GM21515 (cell line): ENCODE results near the gene ASTN1.
A peak's percentile ranks its signal among the peaks of the same experiment; 100 is the strongest.

ENCODE experiments used
- ATAC-seq: cut with Tn5 transposase; IDR thresholded peaks from one replicate; pipeline ENCODE4 v1.9.1; 2021; ENCODE audit not compliant: unreplicated experiment

The ASTN1 gene

DNA sequence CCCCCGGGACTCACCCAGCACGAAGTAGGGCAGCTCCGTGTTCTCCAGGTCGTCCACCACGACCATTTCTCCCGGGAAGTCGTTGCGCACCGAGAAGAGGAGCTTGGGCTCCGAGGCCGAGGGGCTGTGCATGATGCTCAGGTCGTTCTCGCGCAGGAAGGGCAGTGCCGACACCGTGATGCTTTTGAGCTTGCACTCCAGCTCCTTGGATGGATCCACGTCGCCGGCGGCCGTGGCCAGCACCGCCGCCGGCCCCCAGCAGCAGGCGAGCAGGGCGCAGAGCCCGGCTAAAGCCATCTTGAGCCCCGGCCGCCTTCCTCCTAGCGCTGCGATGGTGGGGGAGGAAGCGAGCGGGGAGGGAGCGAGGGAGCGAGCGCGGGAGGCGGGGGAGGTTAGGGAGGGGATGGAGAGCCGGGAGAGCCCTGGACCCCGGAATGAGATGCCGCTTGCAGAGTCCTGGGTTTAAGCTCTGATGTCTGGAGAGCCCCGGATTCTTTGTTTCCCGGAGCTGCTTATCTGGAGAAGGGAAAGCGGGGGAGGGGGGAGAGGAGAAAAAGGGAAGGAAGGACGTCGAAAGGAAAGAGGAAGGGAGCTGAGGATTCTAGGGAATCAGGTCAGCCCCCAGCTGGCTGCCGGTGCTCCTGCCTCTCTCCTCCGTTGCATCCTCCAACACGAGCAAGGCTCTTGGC, at the start of gene ASTN1:
ASTN1 (minus strand) TSS at position 333 of the 689 bp plus-strand sequence; CDS start at position 297, 36 bp downstream.
- ATAC-seq = no peak

DNA sequence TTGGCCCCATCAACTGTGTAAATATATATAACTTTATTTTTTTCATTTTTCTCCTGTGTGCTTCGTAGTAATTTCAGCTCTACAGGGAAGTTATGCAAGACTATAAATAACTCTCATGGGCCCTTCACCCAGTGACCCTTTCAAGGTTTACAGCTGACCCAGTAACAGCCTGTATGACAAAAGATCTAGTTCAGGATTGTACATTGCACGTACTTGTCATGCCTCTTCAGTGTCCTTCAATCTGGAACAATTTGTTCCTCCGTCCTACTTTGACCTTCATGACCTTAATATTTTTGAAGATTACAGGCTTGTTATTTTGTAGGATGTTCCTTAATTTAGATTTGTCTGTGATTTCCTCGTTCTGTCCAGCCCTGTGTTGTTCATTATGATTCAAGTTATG, 46.7 kb upstream of the ASTN1 start:
- ATAC-seq = no peak

DNA sequence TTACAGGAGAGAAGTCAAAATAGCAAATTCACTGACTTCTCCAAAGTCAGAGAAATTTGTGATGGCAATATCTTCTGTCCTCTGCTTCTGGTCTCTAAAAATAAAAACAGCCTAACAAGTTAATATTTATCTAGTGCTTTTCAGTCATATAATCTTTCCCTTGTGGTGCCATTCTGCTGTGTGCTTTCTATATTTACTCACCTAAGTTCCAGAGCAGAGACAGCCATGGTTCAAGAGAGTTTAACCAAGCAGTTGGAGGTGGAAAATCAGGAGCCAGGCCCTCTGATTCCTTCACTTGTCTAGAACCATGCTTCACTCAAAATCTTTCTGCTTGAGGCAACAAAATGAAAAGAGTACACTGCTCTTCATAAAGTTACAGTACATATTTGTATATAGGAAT, 45.6 kb upstream of the ASTN1 start:
- no peak for ATAC-seq

DNA sequence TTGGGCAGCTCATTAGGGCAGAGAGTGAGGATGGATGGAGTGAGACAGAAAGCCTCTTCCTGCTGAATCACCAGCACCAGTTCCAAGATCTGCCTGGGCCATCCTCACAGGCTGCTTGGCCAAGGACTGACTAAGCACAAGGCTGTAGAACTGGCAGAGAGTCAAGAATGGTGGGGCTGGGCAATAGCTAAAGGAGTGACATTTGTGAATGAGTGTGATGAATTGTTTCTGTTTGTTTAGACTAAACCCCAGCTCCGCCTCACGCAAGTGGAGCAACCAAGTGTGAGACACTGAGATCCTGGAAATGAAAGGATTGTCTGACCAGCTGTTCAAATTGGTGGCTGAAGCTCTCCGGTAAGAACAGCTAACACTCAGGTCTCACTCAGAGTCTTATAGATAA, 44.8 kb upstream of the ASTN1 start:
- ATAC-seq = no peak

DNA sequence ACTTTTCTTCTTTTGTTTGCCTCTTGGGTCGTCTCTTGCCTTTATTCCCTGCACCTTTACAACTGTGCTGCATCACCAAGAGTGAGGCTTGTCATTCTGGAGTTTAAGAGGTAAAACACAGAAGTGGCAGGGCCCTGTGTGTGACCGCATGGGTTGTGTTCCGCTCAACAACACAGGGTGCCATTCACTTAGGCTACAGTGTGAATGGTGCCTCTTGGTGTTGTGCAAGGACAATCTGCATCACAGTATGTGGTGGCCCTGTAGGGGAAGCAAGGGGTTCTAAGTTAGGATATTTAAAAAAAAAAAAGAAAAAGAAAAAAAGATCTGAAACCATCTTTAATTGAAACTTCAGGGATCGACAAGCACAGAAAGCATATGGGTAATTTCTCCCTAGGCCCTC, 44.4 kb upstream of the ASTN1 start:
- no peak for ATAC-seq

DNA sequence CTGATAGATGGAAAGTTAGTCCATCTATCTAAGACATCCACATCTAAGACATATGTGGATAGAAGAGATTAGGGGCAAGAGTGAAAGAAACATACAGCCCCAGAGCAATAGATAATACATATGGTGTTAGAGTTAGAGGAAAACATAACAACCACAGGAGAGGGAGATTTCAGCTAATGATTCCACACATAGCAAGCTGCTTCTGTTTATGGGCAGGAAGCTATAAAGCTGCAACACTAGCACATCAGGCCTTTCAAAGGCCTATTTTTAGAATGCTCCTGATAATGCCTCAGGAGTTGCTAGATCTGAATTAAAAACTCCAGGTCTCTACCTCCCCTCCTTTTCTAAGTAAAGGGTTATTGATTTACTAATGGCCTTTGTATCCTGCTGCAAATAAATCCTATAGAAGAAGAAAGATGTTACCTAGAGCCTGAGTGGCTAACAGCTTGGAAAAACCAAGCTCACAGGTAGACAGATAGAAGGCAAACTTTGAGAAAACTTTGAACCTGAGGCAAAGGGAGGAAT, 42.4 kb upstream of the ASTN1 start:
- ATAC-seq = no peak

DNA sequence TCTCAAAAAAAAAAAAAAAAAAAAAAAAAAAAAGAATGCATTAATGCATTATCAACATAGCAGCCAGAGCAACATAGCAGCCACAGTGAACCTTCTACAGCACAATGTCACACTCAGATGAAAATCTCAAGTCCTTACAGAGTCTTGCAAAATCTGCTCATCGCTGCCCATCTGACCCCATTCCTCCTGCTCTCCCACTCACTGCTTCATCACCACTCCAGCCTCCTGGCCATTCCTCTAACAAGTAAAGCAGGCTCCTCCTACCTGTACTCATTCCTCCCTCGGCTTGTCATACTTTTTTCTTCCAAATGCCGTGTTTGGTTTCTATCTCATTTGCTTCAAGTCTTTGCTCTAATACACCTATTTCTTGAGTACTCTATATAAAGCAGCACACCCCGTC, 35.8 kb upstream of the ASTN1 start:
- ATAC-seq = no peak

DNA sequence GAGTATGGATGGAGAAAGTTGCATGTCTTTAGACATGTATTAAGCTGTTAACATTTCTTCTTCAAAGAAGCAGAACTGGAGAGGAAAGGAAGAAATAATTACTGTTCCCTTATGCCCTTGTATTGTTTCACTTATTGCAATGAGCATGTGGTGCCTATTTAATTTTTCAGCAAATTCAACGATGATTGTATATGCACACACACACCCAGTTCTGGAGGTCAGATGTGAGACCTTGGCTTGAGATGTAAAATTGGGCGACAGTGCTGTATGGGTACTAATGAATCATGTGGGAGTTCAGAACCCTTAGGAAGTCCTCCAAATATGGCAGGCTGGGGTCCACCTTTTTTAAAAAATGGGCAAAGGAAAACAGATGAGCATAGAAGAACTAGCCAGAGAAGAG, 33.7 kb upstream of the ASTN1 start:
- no peak for ATAC-seq

DNA sequence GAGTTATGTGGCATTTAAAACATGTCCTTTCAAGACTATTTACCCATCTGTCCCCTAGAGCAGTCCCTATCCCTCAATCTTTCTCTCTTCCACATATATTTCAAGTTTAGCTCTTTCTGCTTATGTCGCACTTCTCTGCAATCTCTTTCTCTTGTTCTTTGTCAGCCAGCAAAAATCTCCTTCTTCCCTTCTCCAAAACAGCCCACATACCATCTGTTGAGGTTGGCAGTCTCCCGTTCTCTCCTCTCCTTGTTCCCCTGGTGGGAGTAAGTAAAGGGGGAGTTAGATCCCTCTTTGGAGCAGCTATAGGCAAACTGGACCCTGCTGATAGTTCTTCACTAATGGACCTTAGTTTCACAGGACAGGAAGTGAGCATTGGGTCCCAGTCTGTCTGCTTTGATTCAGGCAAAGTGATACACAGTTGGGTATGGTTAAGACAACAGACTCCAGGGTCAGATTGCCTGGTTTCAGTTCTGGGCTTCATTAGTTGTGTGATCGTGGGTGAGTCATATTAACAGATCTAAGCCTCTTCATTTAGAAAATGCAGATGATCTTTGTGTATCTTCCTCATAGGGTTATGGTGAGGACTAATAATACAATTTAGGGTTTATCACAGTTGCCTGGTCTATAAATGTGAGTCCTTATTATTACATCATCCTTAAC, 25.9 kb upstream of the ASTN1 start:
- ATAC-seq = no peak

DNA sequence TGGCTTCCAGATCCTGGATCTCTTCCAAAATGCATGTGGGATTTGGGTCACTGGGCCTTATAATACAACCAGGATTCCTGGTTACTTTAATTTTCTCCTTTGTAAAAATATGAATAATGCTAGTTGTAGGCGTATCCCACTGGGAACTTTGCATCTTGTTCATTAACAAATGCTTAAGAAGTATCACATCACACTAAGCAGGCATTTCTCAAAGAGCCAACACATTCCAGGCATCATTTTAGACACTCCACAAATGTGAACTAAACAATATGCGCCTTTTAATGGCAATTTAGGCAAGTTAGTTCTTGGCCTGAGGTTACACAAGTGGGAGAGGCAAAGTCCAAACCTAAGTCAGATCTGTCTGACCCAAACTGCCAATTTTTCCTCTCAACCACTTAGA, 22.1 kb upstream of the ASTN1 start:
- ATAC-seq = no peak

DNA sequence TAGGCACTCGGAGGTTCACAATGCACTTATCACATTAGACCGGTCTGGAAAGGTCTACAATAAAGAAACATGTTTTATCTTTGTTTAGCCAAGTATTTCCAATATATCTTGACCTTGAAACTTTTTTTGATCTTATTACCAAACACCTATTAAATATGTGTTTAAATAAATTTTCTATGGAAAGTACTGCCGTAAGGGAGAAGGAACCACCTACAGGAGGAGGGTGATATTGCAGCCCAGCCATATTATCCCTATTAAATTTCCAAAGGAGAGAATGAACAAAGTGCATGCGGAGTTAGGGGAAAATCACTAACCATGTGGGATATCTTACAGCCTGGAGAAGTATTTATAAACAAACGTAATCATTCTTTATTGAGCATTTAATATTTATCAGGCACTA, 20.7 kb upstream of the ASTN1 start:
- no peak for ATAC-seq

DNA sequence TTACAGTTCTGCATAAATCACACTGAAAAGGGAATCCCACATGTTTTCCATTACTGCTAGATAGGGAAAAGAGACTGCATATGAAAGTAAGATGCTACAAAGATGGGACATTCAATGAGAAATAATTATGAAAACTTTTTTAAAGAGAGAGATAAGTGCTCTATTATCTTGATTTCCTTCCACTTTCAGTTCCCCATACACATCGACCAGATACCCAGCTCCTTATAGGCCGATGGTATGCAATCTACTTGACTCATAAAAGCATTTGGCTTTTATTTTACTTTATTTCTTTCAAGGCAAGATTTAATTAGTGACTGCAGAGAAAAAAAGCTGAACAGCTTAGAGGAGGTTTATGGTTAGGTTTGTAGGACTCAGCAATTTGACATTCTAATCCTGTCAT, 19.3 kb upstream of the ASTN1 start:
- ATAC-seq = no peak

DNA sequence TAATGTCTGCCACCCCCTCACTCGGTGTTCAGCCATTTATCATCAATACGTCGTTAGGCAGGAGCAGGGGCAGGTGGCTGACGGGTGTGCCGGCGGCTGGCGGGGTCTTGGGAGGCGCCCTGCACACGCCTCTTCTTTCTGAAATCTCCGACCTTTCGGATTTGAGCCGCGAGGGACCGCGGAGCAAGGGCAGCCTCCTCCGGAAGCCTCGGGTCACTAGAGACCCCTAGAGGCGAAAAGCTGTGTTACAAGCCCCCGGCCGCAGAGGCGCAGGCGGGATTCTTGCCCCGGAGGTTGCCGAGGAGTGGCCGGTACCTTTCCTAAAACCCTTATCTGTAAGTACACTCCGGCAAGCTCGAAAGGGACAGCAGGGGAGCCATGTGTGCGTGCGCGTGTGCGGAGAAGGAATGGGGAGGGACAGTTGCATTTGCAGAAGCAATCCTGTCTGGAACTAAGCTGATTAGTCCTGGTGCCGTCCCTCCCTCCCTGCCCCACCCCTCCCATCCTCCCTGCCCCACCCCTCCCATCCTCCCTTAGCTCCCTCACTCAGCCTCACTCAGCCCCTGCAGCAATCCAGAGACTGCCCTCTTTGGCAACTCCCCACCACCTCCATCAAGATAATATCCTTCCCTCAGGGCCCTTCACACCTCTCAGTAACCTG, 17.2 kb upstream of the ASTN1 start:
- peak; percentile 95 for ATAC-seq

DNA sequence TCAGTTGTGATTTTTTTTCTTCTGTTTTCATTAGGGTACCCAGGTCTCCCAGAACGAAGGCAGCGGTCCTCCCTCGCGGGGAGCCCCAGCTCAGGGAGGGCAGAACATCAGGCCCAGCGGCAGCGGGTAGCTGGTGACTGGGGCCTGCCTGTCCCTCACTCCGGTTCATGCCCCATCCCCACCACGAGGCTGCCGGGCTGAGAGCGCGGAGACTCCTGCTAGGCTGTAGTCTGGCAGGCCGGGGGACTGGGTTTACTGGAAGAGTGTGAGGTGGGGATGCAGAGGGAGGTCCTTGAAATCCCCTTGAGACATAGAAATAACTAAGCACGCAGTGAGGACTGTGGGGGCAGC, 16.7 kb upstream of the ASTN1 start:
- ATAC-seq = no peak

DNA sequence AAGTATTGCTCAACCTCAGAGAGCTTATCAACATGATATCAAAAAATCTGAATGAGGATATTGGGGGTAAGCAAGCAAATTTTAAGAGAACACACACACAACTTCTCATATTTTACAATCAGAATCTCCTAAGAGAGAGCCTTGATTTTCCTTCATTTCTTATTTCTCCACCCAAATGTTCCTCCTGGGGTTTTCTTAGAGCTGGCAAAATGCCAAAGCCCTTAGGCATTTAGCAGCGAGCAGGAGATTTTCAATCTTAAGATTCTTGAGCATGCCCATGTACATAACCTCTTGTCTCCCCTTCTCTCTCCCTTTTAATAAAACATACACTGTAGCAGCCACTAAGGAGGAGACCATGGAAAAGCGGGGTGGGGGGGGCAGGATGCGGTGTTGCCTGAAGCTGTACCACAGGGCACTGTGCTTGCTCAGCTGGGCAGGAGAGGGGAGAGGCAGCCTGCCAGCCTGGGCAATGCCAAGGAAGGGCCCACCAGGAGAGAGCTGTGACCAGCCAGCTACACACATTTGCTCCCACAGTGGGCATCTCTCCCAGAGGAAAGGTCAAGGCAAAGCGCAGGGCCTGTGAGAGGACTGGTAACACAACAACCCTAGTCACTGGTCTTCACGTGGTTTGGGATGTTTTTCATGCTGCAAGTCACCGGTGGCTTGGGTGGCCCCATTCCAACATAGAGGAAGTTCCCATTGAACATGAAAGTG, 10.6 kb upstream of the ASTN1 start:
- no peak for ATAC-seq

DNA sequence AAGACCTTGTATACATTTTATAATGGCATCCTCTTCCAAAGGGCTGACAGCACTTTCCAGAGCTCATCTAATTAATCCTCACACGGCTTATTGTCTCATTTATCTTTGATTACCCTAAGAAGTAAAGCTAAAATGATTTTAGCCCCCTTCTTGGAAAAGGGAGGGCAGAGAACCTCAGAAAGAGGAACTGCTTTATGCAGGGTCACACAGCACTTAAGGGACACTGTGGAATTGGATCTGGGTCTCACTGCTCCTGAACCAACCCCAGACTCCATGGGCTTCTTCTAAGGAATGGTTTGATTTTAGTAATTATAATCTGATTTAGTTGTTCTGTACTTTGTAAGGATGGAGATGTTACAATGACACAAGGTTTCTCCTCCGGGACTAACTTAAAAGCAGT, 9.5 kb upstream of the ASTN1 start:
- ATAC-seq = no peak

DNA sequence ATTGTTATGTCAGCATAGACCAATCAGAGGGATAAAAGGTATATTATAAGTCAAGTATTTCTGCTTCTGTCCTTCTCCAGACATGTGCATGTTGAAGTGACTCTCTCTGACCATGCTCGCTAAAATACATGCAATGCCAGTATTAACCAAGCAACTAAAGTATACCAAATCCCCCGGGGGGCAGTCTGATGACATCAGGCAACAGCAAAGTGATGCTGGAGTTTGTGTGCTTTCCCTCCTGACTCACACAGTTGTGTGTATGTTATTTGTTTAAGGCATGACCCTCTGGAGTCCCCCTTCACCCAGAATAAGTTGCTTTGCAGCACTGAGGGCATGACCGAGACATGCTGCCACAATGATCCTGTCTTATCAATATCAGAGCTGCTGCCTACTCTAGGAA, 8.4 kb upstream of the ASTN1 start:
- ATAC-seq = no peak

DNA sequence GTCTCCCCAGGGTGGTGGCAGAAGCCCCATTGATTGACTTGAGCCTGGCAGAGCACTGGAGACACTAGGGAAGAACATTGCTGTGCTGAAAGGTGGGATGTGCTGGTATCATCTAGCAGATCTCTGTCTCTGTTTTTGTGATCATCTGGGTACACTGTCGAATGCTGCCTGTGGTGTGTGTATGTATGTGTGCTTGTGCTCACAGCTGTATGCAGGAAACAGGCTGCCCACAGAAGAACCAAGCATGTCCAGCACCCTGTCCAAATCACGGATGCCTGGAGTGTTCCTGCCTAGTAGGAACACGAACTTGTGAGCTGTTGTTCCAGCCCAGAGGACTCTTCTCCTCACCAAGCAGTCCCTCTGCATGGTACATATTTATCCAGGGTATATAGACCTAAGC, 7.8 kb upstream of the ASTN1 start:
- no peak for ATAC-seq

DNA sequence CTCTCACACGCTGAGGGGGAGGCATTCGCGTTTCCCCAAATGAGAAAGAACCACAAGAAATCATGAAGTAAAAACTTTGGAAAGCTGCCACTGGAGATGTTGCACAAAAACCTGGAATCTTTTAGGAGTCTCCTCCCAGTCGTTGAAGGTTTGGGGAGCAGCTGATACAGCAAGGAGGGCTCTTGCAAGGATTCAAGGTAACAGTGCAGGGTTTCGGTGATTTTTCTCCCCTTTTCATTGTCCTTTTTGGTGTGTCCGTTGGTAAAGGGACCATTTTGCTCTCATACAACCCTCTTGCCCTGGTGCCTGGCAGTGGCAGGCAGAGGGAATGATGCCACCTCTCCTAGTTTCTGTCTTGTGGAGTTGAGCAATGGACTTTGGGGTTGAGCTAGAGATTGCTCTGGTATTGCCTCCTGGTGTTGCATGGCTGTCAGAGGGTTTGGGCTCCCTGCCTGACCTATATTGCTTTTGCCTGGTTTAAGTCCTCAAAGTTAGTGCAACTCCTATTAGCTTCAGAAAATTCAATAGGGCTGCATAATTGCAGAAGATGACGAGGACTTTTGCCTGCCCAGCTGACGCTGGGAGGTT, 7.1 kb upstream of the ASTN1 start:
- ATAC-seq = no peak

DNA sequence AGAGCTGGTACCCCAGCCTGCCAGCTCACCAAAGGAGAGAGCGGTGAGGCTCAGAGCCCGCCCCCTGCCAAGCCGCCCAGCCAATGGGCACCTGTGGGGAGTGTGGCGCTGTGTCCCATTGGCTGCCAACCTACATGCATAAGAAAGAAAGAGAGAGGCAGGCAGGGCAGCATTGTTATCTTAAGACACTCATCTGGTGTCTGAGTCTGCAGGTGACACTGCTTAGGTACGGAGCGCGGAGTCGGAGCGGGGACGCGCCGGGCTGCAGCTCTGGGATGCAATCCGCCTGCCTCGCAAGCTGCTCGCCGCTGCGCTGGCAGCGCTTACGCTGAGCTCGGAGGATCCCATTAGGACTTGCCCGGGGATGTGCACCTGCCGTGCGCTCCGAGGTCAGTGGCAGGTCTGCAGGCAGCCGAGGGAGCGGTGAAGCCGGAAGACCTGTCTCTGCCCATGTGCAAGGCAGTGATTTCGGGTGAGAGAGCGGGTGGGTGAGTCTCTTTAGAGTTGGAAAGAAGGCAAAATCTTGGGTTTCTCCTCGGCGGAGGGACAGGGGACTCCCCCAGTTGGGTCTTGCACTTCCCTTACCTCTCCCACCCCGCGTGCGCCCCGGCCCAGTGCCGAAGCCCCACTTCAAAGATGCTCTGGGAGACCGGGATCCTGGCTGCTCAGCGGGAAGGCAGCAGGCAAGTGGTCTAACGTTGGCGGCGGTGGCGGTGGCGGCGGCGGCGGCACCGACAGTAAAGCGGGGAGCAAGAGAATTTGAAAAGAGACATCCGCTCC, 6.4 kb upstream of the ASTN1 start, which contains the start of gene BRINP2:
BRINP2 (plus strand) TSS at position 203 of the 780 bp plus-strand sequence. CDS start 58,919 bp downstream, outside the sequence.
- ATAC-seq = no peak
